ENCODE results near the gene ANKRD36C. TPM values are rescaled to one million over a fixed set of nuclear protein-coding genes. Genes with fewer than 3 reads are reported as not detected.
"Not testable (repeated sequence)": the region's sequence is repeated elsewhere in the genome, so short reads cannot be mapped to it uniquely, and the experiment has no call there.

Gene ANKRD36C
- total and polyA plus RNA-seq, 2 of the 4 experiments (the other 2 are of a cell fraction) = 2.2 to 27.1 TPM

DNA sequence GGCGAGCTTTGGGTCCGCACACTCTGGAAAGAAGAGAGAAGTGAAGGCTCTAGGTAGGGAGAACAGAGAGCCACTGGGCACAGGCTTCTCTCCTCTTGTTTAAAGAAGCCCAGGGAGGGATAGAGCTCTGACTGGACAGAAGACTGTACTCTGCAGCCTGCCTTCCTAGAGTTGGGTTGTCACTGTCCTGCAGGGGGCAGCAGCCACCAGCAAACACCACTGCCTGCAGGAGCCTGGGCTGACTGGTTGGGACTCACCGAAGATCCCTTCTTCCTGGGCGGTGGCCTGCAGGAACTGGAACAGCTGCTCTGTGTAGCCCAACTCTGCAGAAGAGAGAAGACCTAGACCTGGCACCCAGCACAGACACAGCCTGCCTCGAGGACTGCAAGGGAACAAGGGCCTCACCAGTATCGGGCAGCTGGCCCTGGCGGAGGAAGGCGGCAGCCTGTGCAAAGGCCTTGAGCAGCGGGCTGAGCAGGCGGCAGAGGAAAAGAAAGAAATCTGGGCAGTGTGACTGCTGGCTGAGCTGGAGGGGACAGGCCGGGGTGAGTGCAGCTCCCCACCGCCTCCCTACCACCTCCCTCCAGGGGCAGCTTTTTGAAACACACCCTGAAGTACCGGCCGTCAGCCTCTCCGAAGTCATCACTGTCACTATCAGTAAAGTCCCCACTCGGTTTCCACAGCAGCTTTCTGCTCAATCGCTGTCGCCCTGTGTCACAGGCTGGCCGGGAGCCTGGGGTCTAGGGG is 31.2 kb upstream of the ANKRD36C start:
- CTCF ChIA-PET = interaction anchor here (0.8 to 1.1 kb wide), 4 partner anchors 30 to 486 kb away, joined by 3 to 4 read pairs (median 4); no protein-coding TSS in a partner anchor
- WGBS, 2 experiments (ENCODE audit: extremely low coverage in 2 of 2, insufficient read length in 1 of 2) = 86% methylated on average over 6 of the region's 19 CpGs; no CpG with 5 or more reads in 1 of the 2 experiments
- H3K56ac ChIP-seq (ENCODE audit: extremely low read depth, insufficient read depth, low read length); H3K79me1 ChIP-seq (ENCODE audit: low read depth in 1 of 2, low read length in 2 of 2); H4K91ac ChIP-seq (ENCODE audit: insufficient read depth, low read depth, low read length); dilution Hi-C loops (cut with HindIII; ENCODE audit: low sequenced_read_pairs, unreplicated experiment); H3K4me3 ChIP-seq (ENCODE audit: insufficient read depth, low read depth, low read length); H4K20me1 ChIP-seq (ENCODE audit: insufficient read depth, low read length); H4K5ac ChIP-seq (ENCODE audit: low read depth, low read length); H3K4me1 ChIP-seq (ENCODE audit: control insufficient read depth, insufficient read depth, low read length); H2BK20ac ChIP-seq (ENCODE audit: low read depth, low read length); H4K8ac ChIP-seq (ENCODE audit: low read depth in 2 of 2, low read length in 2 of 2); H3K9me3 ChIP-seq (ENCODE audit: control insufficient read depth, insufficient read depth, low read length); H2AFZ ChIP-seq (replicated peaks; ENCODE audit: low read length, poor library complexity); H3K27me3 ChIP-seq (ENCODE audit: control insufficient read depth, insufficient read depth, low read length); H3K4ac ChIP-seq (ENCODE audit: low read depth, low read length); H3K9ac ChIP-seq (ENCODE audit: low read depth, low read length); H2BK120ac ChIP-seq (ENCODE audit: low read depth, low read length); H3K27ac ChIP-seq (ENCODE audit: insufficient read depth, low read length); H3K4me2 ChIP-seq (ENCODE audit: low read depth, low read length); H3K14ac ChIP-seq (replicated peaks; ENCODE audit: low read depth, low read length); H3K36me3 ChIP-seq (ENCODE audit: control insufficient read depth, insufficient read depth, low read length); H2AK9ac ChIP-seq (replicated peaks; ENCODE audit: low read depth, low read length, poor library complexity); H2BK5ac ChIP-seq (ENCODE audit: low read depth, low read length, poor library complexity, severe bottlenecking); H3K18ac ChIP-seq (ENCODE audit: low read depth, low read length); H2BK15ac ChIP-seq (ENCODE audit: low read depth, low read length); POLR2A ChIA-PET (ENCODE audit: unreplicated experiment); intact Hi-C loops (cut with micrococcal nuclease); H3K23ac ChIP-seq (ENCODE audit: low read depth, low read length); BruUV-seq (replicated peaks); H3K9me1 ChIP-seq (ENCODE audit: insufficient read depth, low read length); H2AK5ac ChIP-seq (ENCODE audit: low read depth, low read length): not testable (repeated sequence)
- DNase-seq = peak; percentile 75
- ATAC-seq (ENCODE audit: low read depth) = peak; percentile 100
- in situ Hi-C loops (cut with MboI; ENCODE audit: low sequenced_read_pairs) = loop anchor here (25.0 kb wide), 4 partner anchors 89 to 489 kb away; partner anchors contain the start of genes ADRA2B, CIAO1, NEURL3 and TMEM127
- TF ChIP-seq, protein P1, sequence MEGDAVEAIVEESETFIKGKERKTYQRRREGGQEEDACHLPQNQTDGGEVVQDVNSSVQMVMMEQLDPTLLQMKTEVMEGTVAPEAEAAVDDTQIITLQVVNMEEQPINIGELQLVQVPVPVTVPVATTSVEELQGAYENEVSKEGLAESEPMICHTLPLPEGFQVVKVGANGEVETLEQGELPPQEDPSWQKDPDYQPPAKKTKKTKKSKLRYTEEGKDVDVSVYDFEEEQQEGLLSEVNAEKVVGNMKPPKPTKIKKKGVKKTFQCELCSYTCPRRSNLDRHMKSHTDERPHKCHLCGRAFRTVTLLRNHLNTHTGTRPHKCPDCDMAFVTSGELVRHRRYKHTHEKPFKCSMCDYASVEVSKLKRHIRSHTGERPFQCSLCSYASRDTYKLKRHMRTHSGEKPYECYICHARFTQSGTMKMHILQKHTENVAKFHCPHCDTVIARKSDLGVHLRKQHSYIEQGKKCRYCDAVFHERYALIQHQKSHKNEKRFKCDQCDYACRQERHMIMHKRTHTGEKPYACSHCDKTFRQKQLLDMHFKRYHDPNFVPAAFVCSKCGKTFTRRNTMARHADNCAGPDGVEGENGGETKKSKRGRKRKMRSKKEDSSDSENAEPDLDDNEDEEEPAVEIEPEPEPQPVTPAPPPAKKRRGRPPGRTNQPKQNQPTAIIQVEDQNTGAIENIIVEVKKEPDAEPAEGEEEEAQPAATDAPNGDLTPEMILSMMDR (conservative IDR thresholded peaks at IDR 0.05; ENCODE audit: low read depth, low read length) = peak; percentile 77
- peak; percentile 74 for TF ChIP-seq SMC3 (IDR thresholded peaks at IDR 0.05; ENCODE audit: low read depth, low read length)
- peak; percentile 84 for TF ChIP-seq RAD21 (IDR thresholded peaks at IDR 0.05; ENCODE audit: low read length)

DNA sequence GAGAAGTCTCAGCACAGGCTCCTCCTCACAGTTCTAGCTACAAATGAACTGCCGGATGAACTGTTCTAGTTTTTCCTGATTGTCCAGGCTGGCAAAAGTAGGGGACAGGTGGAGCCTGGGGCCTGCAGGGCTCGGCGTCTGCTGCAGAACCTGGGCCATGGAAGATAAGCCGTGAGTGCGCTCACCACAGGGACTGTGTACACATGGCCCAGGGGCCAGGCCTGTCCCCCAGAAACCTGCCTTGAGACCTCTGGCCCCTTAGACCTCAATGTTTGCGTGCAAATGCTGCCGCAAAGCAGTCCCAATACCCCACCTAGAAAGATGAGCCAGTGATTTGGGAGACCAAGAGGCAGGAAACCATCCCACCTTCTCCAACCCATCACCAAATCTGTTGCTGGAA is 30.5 kb upstream of the ANKRD36C start:
- H3K36me3 ChIP-seq (ENCODE audit: control insufficient read depth, insufficient read depth, low read length); H2AFZ ChIP-seq (replicated peaks; ENCODE audit: low read length, poor library complexity); H3K79me1 ChIP-seq (ENCODE audit: low read depth in 1 of 2, low read length in 2 of 2); dilution Hi-C loops (cut with HindIII; ENCODE audit: low sequenced_read_pairs, unreplicated experiment); POLR2A ChIA-PET (ENCODE audit: unreplicated experiment); H3K9me3 ChIP-seq (ENCODE audit: control insufficient read depth, insufficient read depth, low read length); H3K23ac ChIP-seq (ENCODE audit: low read depth, low read length); H4K5ac ChIP-seq (ENCODE audit: low read depth, low read length); H3K14ac ChIP-seq (replicated peaks; ENCODE audit: low read depth, low read length); intact Hi-C loops (cut with micrococcal nuclease); ATAC-seq (ENCODE audit: low read depth); H2AK9ac ChIP-seq (replicated peaks; ENCODE audit: low read depth, low read length, poor library complexity); H3K9me1 ChIP-seq (ENCODE audit: insufficient read depth, low read length); H2BK15ac ChIP-seq (ENCODE audit: low read depth, low read length); DNase-seq; H2BK120ac ChIP-seq (ENCODE audit: low read depth, low read length); H3K4me2 ChIP-seq (ENCODE audit: low read depth, low read length); H2BK20ac ChIP-seq (ENCODE audit: low read depth, low read length); H3K18ac ChIP-seq (ENCODE audit: low read depth, low read length); H3K27me3 ChIP-seq (ENCODE audit: control insufficient read depth, insufficient read depth, low read length); H3K27ac ChIP-seq (ENCODE audit: insufficient read depth, low read length); H3K4me3 ChIP-seq (ENCODE audit: insufficient read depth, low read depth, low read length); H3K56ac ChIP-seq (ENCODE audit: extremely low read depth, insufficient read depth, low read length); H4K91ac ChIP-seq (ENCODE audit: insufficient read depth, low read depth, low read length); H4K20me1 ChIP-seq (ENCODE audit: insufficient read depth, low read length); H2AK5ac ChIP-seq (ENCODE audit: low read depth, low read length); H2BK5ac ChIP-seq (ENCODE audit: low read depth, low read length, poor library complexity, severe bottlenecking); H3K4ac ChIP-seq (ENCODE audit: low read depth, low read length); H3K9ac ChIP-seq (ENCODE audit: low read depth, low read length); H4K8ac ChIP-seq (ENCODE audit: low read depth in 2 of 2, low read length in 2 of 2); H3K4me1 ChIP-seq (ENCODE audit: control insufficient read depth, insufficient read depth, low read length); BruUV-seq (replicated peaks): not testable (repeated sequence)
- CTCF ChIA-PET = interaction anchor here (0.8 to 1.1 kb wide), 4 partner anchors 29 to 487 kb away, joined by 3 to 4 read pairs (median 4); no protein-coding TSS in a partner anchor
- 80% methylated on average over 1 of the region's 7 CpGs; no CpG with 5 or more reads in 1 of the 2 experiments for WGBS, 2 experiments (ENCODE audit: extremely low coverage in 2 of 2, insufficient read length in 1 of 2)
- in situ Hi-C loops (cut with MboI; ENCODE audit: low sequenced_read_pairs) = loop anchor here (25.0 kb wide), 4 partner anchors 90 to 490 kb away; partner anchors contain the start of genes ADRA2B, CIAO1, NEURL3 and TMEM127
